ENCODE measurements around the gene ALPI. TPM values are rescaled to one million over a fixed set of nuclear protein-coding genes. Genes with fewer than 3 reads are reported as not detected.

ALPI gene
- total RNA-seq, 1 donor from 2014 or later = not detected

DNA sequence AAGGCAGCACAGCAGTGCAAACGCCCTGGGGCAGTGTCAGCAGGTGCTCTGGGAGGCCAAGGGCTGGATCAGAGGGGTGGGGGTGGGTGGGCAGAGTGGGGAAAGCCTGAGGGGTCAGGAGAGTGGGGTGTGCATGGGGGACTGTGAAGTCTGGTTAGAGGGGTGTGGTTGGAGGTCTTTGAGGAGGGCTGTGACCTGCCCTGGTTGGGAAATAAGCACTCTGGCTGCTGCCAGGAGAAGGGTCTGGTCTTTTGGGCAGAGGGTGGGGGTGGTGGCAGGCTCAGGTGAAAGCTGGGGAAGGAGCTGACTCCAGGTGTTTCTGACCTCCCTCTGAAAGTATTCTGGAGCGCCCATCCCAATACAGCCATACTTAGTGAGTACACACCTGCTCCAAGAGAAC is 4.2 kb downstream of the ALPI start:
- no peaks in the 10 kb centered on the region for H3K9me3 ChIP-seq
- no peak overlapping the region for H3K27ac ChIP-seq
- H3K4me3 ChIP-seq = no peak overlapping the region
- no peaks in the 10 kb centered on the region for H3K27me3 ChIP-seq
- no peak for DNase-seq (ENCODE audit: extremely low spot score in 2 of 2)
- H3K36me3 ChIP-seq = no peaks in the 10 kb centered on the region
- H3K4me1 ChIP-seq = no peaks in the 10 kb centered on the region
- TF ChIP-seq, protein P1, sequence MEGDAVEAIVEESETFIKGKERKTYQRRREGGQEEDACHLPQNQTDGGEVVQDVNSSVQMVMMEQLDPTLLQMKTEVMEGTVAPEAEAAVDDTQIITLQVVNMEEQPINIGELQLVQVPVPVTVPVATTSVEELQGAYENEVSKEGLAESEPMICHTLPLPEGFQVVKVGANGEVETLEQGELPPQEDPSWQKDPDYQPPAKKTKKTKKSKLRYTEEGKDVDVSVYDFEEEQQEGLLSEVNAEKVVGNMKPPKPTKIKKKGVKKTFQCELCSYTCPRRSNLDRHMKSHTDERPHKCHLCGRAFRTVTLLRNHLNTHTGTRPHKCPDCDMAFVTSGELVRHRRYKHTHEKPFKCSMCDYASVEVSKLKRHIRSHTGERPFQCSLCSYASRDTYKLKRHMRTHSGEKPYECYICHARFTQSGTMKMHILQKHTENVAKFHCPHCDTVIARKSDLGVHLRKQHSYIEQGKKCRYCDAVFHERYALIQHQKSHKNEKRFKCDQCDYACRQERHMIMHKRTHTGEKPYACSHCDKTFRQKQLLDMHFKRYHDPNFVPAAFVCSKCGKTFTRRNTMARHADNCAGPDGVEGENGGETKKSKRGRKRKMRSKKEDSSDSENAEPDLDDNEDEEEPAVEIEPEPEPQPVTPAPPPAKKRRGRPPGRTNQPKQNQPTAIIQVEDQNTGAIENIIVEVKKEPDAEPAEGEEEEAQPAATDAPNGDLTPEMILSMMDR (IDR thresholded peaks at IDR 0.05) = no peak
- no peak for TF ChIP-seq POLR2A (IDR thresholded peaks at IDR 0.05)
- TF ChIP-seq POLR2AphosphoS5 (IDR thresholded peaks at IDR 0.05; ENCODE audit: insufficient read depth in 1 of 2, low read depth in 1 of 2) = no peak
- intact Hi-C loops (cut with DNase I) = no loop called here

DNA sequence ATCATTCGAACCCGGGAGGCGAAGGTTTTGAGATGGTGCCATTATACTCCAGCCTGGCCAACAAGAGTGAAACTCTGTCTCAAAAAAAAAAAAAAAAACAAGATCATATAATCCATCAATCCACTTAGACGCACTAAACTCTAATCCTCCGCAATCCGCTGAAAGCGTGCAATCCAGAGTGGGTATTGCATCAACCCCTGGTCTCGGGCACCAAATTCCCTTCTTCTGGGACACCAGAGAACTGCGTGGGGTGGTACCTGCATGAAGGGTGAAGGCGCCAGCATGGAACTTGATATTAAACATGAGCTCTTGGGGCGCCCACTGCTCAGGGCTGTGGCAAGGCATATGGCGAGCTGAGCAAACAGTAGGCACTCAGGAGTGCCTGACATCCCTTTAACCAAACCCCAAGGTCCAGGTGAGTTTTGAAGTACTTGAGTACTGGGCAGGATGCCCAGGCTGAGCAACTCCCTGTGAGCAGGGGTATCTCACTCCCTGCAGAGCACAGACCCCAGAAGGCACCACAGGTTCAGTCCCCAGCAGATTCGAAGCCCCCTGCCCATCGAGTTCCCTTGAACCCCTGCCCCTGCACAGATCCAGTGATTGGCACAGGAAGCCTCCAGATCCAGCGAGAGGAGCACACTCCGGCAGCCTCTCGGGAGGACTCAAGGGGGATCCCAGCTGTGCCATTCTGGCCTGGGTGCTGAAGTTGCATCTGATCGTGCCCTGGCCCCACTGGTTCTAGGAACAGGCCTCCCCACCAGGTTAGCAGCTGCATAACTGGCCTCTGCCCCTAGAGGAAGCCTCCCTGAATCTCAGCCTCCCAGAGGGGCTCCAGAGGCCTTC is 8.0 kb downstream of the ALPI start:
- H3K4me3 ChIP-seq = no peak overlapping the region
- no peaks in the 10 kb centered on the region for H3K36me3 ChIP-seq
- H3K4me1 ChIP-seq = no peaks in the 10 kb centered on the region
- intact Hi-C loops (cut with DNase I) = no loop called here
- no peak for DNase-seq (ENCODE audit: extremely low spot score in 2 of 2)
- H3K27ac ChIP-seq = no peak overlapping the region
- TF ChIP-seq POLR2A (IDR thresholded peaks at IDR 0.05) (no peak), POLR2AphosphoS5 (IDR thresholded peaks at IDR 0.05; ENCODE audit: insufficient read depth in 1 of 2, low read depth in 1 of 2) (no peak)
- TF ChIP-seq, protein P1 (IDR thresholded peaks at IDR 0.05) = no peak
- no peaks in the 10 kb centered on the region for H3K9me3 ChIP-seq
- H3K27me3 ChIP-seq = no peaks in the 10 kb centered on the region

DNA sequence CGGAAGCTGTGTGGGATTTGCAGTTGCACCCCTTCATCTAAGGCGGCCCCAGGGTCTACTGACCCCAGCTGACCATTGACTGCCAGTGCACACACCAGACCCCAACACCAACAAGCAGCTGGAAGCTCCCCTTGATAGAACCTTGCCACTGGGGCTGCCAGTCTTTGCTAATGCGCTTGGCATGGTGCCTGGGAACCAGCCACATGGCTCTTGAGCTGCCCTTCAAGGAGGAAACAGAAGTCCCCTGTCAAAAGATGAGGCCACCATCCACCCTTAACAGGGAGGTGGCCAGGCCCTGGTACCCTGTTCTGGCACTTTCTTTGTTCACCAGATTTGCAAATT is 8.6 kb downstream of the ALPI start:
- TF ChIP-seq, protein P1 (IDR thresholded peaks at IDR 0.05) = no peak
- TF ChIP-seq POLR2A (IDR thresholded peaks at IDR 0.05) (no peak), POLR2AphosphoS5 (IDR thresholded peaks at IDR 0.05; ENCODE audit: insufficient read depth in 1 of 2, low read depth in 1 of 2) (no peak)

DNA sequence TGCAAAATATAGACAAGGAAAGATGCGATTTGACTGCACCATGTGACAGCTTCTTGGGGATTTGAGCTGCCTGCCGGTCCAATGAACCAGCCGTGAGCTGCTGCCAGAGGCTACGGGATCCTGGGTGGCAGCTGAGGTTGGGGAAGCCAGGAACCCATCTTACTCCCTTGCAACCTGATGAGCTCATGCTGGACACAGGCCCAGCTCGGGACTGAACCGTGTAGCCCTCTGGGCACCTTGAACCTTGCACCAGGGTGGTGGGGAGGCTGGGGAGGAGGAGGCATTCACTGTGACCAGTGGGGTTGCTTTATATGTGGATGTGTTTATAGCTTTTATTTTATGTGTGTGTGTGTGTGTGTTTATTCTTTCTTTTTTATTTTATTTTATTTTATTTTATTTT is 9.1 kb downstream of the ALPI start:
- H3K36me3 ChIP-seq = no peaks in the 10 kb centered on the region
- no peak overlapping the region for H3K4me3 ChIP-seq
- intact Hi-C loops (cut with DNase I) = no loop called here
- H3K27me3 ChIP-seq = no peaks in the 10 kb centered on the region
- no peak for DNase-seq (ENCODE audit: extremely low spot score in 2 of 2)
- H3K9me3 ChIP-seq = no peaks in the 10 kb centered on the region
- H3K27ac ChIP-seq = no peak overlapping the region
- no peaks in the 10 kb centered on the region for H3K4me1 ChIP-seq
- TF ChIP-seq POLR2A (IDR thresholded peaks at IDR 0.05) = no peak
- no peak for TF ChIP-seq POLR2AphosphoS5 (IDR thresholded peaks at IDR 0.05; ENCODE audit: insufficient read depth in 1 of 2, low read depth in 1 of 2)
- TF ChIP-seq, protein P1 (IDR thresholded peaks at IDR 0.05) = no peak

More for the DNA sequence above, 8.6 kb downstream of the ALPI start:
- no peak for DNase-seq (ENCODE audit: extremely low spot score in 2 of 2)
- Histone ChIP-seq H3K36me3 (no peaks in the 10 kb centered on the region), H3K4me1 (no peaks in the 10 kb centered on the region), H3K27ac (no peak overlapping the region), H3K27me3 (no peaks in the 10 kb centered on the region), H3K9me3 (no peaks in the 10 kb centered on the region), H3K4me3 (no peak overlapping the region)
- intact Hi-C loops (cut with DNase I) = no loop called here

DNA sequence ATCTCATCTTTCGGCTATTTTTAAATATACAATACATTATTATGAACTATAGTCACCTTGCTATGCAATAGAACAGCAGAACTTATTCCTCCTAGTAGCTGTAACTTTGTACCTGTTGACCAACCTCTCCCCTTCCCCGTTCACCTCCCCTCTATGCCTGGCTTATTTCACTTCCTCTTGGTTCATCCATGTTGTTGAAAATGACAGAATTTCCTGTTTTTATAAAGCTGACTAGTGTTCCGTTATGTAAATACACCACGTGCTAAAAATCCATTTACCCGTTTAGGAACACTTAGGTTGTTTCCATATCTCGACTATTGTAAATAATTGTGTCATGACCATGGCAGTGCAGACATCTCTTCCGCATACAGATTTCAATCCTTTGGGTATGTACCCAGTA is 10.3 kb downstream of the ALPI start:
- no peak overlapping the region for H3K27ac ChIP-seq
- H3K4me1 ChIP-seq = no peaks in the 10 kb centered on the region
- no peaks in the 10 kb centered on the region for H3K36me3 ChIP-seq
- no peak for DNase-seq (ENCODE audit: extremely low spot score in 2 of 2)
- no peaks in the 10 kb centered on the region for H3K9me3 ChIP-seq
- TF ChIP-seq POLR2AphosphoS5 (IDR thresholded peaks at IDR 0.05; ENCODE audit: insufficient read depth in 1 of 2, low read depth in 1 of 2) (no peak), POLR2A (IDR thresholded peaks at IDR 0.05) (no peak)
- TF ChIP-seq, protein P1 (IDR thresholded peaks at IDR 0.05) = no peak
- no peaks in the 10 kb centered on the region for H3K27me3 ChIP-seq
- intact Hi-C loops (cut with DNase I) = no loop called here
- no peak overlapping the region for H3K4me3 ChIP-seq
